ENCODE data around the gene USP40.

DNA sequence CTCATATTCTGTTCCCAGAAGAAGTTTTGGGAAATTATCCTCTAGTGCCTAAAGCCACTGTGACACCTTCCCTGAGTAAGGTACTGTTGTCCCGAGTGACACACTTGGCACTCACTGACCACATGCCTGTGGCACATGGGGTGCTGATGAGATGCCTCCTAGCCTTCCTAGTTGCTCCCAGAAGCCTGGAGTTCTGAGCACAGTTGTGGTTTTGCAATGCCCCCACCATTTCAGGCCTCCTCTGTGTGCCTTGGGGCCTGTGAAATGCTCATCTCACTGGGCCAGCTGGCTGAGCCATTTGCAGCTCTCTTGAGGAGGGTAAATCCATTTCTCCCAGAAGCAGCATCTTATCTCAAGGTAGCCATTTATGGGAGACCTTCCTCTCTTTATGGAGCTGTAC lies 120.5 kb downstream of the USP40 start:
- TF ChIP-seq, protein P1, sequence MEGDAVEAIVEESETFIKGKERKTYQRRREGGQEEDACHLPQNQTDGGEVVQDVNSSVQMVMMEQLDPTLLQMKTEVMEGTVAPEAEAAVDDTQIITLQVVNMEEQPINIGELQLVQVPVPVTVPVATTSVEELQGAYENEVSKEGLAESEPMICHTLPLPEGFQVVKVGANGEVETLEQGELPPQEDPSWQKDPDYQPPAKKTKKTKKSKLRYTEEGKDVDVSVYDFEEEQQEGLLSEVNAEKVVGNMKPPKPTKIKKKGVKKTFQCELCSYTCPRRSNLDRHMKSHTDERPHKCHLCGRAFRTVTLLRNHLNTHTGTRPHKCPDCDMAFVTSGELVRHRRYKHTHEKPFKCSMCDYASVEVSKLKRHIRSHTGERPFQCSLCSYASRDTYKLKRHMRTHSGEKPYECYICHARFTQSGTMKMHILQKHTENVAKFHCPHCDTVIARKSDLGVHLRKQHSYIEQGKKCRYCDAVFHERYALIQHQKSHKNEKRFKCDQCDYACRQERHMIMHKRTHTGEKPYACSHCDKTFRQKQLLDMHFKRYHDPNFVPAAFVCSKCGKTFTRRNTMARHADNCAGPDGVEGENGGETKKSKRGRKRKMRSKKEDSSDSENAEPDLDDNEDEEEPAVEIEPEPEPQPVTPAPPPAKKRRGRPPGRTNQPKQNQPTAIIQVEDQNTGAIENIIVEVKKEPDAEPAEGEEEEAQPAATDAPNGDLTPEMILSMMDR (IDR thresholded peaks at IDR 0.05) = no peak
- TF ChIP-seq EZH2phosphoT487 (IDR thresholded peaks at IDR 0.05) = no peak
